AG10803 (cell line): ENCODE measurements around the gene ZNF134.

Experiments used
- DNase-seq: peaks from one replicate; pipeline ENCODE4 v3.0.0; 2010; ENCODE audit warnings: low read depth
- H3K4me3 ChIP-seq: 2 replicates; pipeline ENCODE4 v1.5.1; 2011; ENCODE audit warnings: mild to moderate bottlenecking, low read length, control low read depth
- CTCF ChIP-seq: conservative IDR thresholded peaks from 2 replicates; pipeline ENCODE4 v1.5.1; 2011; ENCODE audit warnings: mild to moderate bottlenecking, low read length, control low read depth, inconsistent platforms

The ZNF134 gene

GRCh38 chr19:57656346-57656745 is 42.3 kb downstream of the ZNF134 start:
- TF ChIP-seq CTCF: no peak
- H3K4me3 ChIP-seq: no peak overlapping the region
- no peak for DNase-seq

- peak; percentile 50 for DNase-seq
- no peak for TF ChIP-seq CTCF
- peak overlapping the region; percentile 62 for H3K4me3 ChIP-seq
Measured at GRCh38 chr19:57664269-57665127, 50.5 kb downstream of the ZNF134 start.

- H3K4me3 ChIP-seq: no peak overlapping the region
- no peak for TF ChIP-seq CTCF
- no peak for DNase-seq
Measured at GRCh38 chr19:57665261-57665806, 51.3 kb downstream of the ZNF134 start.

GRCh38 chr19:57667228-57667627 is 53.2 kb downstream of the ZNF134 start:
- H3K4me3 ChIP-seq: no peak overlapping the region
- no peak for DNase-seq
- no peak for TF ChIP-seq CTCF

GRCh38 chr19:57668635-57669034 is 54.6 kb downstream of the ZNF134 start, which contains the start of gene ZSCAN4:
Gene ZSCAN4 (plus strand): TSS chr19:57668935. CDS start chr19:57676146, 7,211 bp downstream.
- no peak for TF ChIP-seq CTCF
- DNase-seq: no peak
- H3K4me3 ChIP-seq: no peak within 1 kb of the TSS

GRCh38 chr19:57671124-57671895 is 57.3 kb downstream of the ZNF134 start:
- peak; percentile 35 for DNase-seq
- TF ChIP-seq CTCF: no peak
- no peak overlapping the region for H3K4me3 ChIP-seq
